ENCODE measurements around the gene SCN10A.

The SCN10A gene

DNA sequence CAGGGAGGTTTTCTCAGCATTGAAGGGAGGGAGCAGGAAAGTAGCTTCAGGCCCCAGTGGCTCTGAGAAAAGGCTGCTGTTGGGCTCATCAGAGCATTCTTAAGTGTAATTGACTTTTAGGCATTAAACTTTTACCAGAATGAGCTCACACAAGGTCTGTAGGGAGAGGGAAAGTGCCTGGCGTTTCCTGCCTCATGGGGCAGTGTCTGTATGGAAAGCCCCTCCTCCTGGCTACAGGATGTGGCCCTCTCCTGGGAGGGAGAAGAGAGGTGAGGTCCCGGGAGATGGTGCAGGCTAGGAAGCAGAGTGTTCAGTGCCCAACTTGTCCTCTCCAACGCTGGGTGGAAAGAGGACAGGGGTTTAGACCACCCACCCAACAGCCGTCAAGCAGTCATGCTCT lies 21.3 kb upstream of the SCN10A start:
- Histone ChIP-seq H3K4me3 (no peak overlapping the region), H3K9me3 (no peaks in the 10 kb centered on the region), H3K36me3 (no peaks in the 10 kb centered on the region), H3K27me3 (no peaks in the 10 kb centered on the region), H3K4me1 (peaks cover 0 to 10% (median 2%) of the 10 kb centered on the region in 4 donors), H3K27ac (no peak overlapping the region)
- no peak for DNase-seq
- TF ChIP-seq, protein P1, sequence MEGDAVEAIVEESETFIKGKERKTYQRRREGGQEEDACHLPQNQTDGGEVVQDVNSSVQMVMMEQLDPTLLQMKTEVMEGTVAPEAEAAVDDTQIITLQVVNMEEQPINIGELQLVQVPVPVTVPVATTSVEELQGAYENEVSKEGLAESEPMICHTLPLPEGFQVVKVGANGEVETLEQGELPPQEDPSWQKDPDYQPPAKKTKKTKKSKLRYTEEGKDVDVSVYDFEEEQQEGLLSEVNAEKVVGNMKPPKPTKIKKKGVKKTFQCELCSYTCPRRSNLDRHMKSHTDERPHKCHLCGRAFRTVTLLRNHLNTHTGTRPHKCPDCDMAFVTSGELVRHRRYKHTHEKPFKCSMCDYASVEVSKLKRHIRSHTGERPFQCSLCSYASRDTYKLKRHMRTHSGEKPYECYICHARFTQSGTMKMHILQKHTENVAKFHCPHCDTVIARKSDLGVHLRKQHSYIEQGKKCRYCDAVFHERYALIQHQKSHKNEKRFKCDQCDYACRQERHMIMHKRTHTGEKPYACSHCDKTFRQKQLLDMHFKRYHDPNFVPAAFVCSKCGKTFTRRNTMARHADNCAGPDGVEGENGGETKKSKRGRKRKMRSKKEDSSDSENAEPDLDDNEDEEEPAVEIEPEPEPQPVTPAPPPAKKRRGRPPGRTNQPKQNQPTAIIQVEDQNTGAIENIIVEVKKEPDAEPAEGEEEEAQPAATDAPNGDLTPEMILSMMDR (IDR thresholded peaks at IDR 0.05): no peak
- intact Hi-C loops (cut with DNase I; ENCODE audit: low total_unique reads): no loop called here

- H3K4me3 ChIP-seq: no peak overlapping the region
- H3K9me3 ChIP-seq: no peaks in the 10 kb centered on the region
- no peak overlapping the region for H3K27ac ChIP-seq
- DNase-seq: no peak
- no peaks in the 10 kb centered on the region for H3K36me3 ChIP-seq
- intact Hi-C loops (cut with DNase I; ENCODE audit: low total_unique reads): no loop called here
- TF ChIP-seq, protein P1 (IDR thresholded peaks at IDR 0.05): no peak
- H3K27me3 ChIP-seq: no peaks in the 10 kb centered on the region
- peaks cover 0 to 10% (median 2%) of the 10 kb centered on the region in 4 donors for H3K4me1 ChIP-seq
Observed at GRCh38 chr3:38836561-38836960, 20.5 kb upstream of the SCN10A start.

GRCh38 chr3:38835939-38836338 lies 19.9 kb upstream of the SCN10A start:
- Histone ChIP-seq H3K36me3 (no peaks in the 10 kb centered on the region), H3K9me3 (no peaks in the 10 kb centered on the region), H3K27ac (no peak overlapping the region), H3K27me3 (no peaks in the 10 kb centered on the region), H3K4me1 (peaks cover 0 to 10% (median 2%) of the 10 kb centered on the region in 4 donors), H3K4me3 (no peak overlapping the region)
- TF ChIP-seq, protein P1 (IDR thresholded peaks at IDR 0.05): no peak
- intact Hi-C loops (cut with DNase I; ENCODE audit: low total_unique reads): no loop called here
- DNase-seq: no peak

GRCh38 chr3:38834717-38835116 lies 18.7 kb upstream of the SCN10A start:
- Histone ChIP-seq H3K27ac (no peak overlapping the region), H3K27me3 (no peaks in the 10 kb centered on the region), H3K4me3 (no peak overlapping the region), H3K36me3 (no peaks in the 10 kb centered on the region), H3K4me1 (peaks cover 0 to 13% (median 3%) of the 10 kb centered on the region in 4 donors), H3K9me3 (no peaks in the 10 kb centered on the region)
- intact Hi-C loops (cut with DNase I; ENCODE audit: low total_unique reads): no loop called here
- no peak for DNase-seq
- TF ChIP-seq, protein P1 (IDR thresholded peaks at IDR 0.05): no peak

DNA sequence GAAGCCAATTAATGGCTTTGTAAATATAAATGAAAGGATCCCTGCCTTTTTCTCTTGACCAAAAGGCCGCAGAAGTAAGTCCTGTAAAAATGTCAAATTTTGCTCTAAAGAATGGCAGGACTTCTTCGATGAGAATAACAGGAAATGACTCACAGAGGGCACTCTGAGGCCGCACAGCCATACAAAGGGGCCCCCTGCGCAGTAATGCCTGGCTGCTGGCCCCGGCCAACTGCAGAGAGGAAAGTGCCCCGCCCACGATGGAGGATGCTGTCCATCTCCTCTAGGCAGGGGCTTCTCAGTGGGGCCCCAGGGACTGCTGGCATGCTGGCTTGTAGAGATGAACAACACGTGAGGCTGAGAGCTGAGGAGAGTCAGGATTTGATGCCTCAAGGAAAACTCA lies 18.1 kb upstream of the SCN10A start:
- Histone ChIP-seq H3K4me1 (peaks cover 0 to 19% (median 8%) of the 10 kb centered on the region in 4 donors), H3K27me3 (no peaks in the 10 kb centered on the region), H3K27ac (no peak overlapping the region), H3K9me3 (no peaks in the 10 kb centered on the region), H3K4me3 (no peak overlapping the region), H3K36me3 (no peaks in the 10 kb centered on the region)
- peak; percentile 69 to 75 for DNase-seq
- TF ChIP-seq, protein P1 (IDR thresholded peaks at IDR 0.05): no peak
- intact Hi-C loops (cut with DNase I; ENCODE audit: low total_unique reads): no loop called here

DNA sequence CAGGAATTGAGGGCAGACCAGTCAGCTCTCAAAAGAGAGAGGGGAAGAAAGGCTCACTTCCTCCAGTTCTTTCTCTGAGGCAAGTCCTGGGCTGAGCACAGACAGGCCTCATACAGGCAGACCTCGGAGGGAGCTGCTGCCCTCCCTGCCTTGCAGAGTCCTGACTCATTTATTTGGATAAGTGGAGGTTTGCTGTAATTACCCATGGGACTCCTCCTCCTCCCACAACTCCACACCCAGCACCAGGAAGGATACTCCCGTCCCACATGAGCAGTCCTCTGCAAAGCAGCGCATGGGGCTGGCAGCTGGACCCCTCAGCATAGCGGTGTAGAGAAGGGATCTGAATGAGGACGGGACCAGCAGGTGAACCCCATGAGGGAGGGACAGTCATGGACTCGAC lies 13.4 kb upstream of the SCN10A start:
- DNase-seq: peak; percentile 30 to 66
- H3K4me3 ChIP-seq: no peak overlapping the region
- peak overlapping the region; percentile 8 to 47 for H3K27ac ChIP-seq
- H3K36me3 ChIP-seq: no peaks in the 10 kb centered on the region
- intact Hi-C loops (cut with DNase I; ENCODE audit: low total_unique reads): no loop called here
- TF ChIP-seq, protein P1 (IDR thresholded peaks at IDR 0.05): no peak
- H3K9me3 ChIP-seq: no peaks in the 10 kb centered on the region
- no peaks in the 10 kb centered on the region for H3K27me3 ChIP-seq
- peaks cover 0 to 22% (median 7%) of the 10 kb centered on the region in 4 donors for H3K4me1 ChIP-seq

Data from tibial artery (tissue), 4 donors.